ENCODE results near the gene ZDHHC17.

The ZDHHC17 gene

DNA sequence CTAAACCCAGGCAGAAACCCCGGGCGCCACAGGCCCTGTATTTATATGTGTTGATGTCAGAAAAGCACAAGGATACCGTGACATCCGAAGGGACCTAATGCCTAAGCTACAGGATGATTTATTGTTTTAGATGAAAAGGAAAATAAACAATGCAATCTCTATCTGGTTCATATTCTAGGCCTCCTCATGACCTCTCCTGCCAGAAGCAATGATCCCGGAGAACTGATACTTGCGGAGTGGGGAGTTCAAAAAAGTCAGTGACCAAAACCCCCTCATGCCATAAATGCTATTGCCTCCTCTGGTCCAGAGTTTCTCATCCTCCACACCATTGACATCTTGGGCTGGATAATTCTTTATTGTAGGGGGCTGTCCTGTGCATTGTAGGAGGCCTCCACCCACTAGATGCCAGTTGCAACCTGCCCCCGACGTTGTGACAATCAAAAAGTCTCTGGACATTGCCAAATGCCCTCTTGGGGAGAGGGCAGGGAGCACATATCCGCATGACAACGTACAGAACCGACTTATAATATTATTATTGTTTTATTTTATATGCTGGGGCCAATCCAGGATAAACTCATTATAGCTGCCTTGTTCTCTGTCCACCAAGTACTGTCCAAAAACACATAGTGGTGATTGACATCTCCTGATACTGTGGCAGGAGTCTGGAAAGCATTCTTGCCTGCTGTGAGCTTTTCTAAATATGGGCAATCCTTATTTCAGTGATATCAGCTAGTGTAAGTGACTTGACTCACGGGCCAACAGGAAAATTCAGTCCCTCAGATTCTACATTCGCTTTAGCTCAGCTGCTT lies 116.0 kb downstream of the ZDHHC17 start:
- no peak for DNase-seq

DNA sequence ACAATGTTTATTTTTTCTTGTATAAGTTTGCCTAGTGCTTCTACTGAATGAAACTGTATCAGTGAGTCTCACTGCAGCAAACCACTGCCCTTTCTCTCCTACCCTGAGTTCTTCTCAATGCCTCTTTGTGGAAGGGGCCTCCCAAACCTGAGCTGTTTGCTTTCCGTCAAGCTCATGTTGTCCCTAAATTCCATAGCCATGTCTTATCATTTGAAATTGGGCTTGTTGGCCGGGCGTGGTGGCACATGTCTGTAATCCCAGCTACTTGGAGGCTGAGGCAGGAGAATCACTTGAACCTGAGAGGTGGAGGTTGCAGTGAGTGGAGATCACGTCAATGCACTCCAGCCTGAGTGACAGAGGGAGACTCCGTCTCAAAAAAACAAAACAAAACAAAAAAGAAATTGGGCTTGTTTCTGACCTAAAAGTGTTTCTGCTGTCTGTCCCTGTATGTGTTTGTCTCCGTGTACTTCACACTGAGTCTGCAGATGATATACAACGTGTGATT lies 116.7 kb downstream of the ZDHHC17 start:
- DNase-seq: no peak

DNA sequence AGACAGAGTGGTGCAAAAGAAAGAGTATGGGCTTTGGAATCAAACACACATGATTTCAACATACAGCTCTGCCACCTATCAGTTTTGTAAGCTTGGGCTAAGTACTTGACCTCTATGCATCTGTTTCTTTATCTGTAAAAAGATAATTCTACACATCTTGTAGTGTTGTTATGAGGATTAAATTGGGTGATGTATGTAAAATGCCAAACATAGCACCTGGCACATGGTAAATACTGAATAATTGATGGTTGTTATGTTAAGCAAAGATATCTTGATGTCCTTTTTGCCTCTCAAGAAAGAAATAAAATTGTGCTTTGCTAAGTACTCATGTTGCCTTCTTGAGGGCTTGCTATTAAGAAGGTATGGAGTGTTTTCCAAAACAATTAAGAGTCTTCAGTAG lies 117.2 kb downstream of the ZDHHC17 start:
- no peak for DNase-seq

DNA sequence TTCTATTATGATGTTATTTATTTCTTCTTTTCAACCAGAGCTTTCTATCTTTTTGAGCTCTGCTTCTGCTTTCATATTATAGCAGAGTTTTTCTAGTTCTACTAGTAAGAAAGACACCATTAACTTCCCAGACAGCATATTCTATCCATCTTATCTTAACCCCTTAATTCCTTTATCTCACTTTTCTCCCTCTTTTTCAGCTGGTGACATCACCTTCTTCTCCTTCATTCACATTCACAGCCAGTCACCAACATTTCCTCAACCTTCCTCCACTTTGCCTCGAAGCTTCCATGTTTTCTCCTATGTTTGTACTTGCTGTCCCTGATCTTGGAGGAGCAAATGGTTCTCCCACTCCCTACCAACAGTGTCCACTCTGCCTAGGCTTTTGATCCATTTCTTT lies 118.5 kb downstream of the ZDHHC17 start:
- DNase-seq: no peak

DNA sequence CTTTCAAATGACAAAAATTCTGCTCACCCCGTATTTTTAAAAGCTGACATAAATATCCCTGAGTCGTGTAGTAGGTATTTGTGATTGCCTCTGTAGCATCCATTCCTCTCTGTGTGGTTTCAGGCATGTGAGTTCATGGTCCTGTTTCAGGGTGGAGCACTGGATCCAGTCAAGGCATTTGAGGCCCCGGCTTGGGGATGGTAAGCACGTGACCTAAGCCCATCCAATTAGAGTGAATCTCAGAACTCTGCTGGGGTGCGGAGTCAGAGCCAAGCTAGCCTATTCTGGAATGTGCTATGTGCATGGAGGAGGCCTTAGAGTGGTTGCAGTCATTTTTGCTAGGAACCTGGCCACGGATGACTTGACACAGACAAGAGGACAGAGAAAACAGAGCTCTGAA lies 119.2 kb downstream of the ZDHHC17 start:
- DNase-seq: no peak

DNA sequence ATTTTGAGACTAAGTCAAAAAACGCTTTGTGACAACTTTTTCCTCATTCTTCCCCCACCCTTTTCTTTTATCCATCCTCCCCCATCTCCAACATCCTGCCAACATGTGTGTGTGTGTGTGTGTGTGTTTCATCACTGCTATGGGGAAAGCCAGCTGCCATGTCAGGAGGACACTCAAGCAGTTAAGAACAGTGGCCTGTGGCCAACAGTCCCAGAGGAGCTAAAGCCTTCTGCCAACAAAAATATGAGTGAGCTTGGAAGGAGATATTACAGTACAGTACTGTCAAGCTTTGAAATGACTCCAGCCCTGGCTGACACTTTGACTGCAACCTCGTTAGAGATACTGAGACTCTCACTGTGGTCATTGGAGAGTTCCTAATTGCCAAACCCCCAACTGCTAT lies 119.9 kb downstream of the ZDHHC17 start:
- no peak for DNase-seq

DNA sequence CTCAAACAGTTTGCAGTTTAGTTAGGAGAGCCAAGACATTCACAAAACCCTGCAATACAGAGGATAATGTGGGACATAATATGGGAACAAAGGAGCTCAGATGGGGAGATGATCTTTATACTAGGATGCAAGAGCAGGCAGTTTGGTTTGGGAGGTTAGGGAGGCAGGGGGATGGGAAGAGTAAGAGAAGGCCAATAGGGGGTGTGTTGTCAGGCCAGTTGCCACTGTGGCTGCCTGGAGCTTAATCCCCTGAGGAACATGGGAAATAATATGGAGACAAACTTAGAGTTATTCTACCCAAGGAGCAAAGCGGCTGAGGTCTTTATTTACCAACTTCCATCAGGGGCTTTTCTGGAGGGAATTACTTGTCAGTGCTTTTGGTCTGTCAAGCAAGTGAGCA lies 124.9 kb downstream of the ZDHHC17 start:
- no peak for DNase-seq

DNA sequence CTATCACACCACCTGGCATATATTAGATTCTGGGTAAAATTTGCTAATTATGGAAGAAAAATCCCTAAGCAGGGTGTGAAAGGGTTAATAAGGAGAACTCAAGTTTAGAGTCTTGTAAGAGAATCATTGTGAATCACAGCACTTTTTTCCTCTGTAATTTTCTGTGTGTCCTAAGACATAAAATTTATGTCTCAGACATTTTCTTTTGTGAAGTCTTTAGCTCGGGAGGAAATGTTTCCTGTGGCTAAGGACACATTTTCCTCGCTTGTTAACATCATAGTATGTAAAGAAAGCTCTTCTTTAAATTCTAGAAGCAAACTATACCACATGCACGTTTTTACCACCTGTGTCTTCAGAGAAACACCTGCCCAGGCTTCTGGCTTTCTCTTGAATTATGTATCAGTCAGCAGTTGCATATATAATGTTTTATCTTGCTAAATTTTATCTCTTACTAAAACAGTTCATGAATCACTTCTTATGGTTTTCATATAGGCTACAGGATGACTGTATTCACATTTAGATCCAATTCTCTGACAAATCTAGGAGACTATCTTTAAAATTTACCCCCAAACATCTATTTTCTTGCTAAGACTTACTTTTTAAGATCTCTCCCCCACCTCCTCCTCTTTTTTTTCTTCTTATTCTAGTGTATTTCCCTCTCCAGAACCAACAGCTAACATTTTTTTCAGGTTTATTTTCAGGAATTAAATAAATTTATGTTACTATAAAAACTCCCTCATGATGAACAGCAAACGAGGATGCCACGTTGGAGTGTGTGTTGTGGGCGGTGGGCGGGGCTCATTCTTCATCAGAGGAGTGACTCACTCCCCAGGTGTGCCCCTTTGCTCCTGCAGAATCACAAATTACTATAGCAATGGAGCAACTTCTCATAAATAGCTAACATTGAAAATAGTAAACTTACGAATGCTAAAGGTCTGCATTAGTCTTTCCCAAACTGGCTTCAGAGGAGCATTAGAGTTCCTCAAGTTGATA lies 126.5 kb downstream of the ZDHHC17 start:
- no peak for DNase-seq

DNA sequence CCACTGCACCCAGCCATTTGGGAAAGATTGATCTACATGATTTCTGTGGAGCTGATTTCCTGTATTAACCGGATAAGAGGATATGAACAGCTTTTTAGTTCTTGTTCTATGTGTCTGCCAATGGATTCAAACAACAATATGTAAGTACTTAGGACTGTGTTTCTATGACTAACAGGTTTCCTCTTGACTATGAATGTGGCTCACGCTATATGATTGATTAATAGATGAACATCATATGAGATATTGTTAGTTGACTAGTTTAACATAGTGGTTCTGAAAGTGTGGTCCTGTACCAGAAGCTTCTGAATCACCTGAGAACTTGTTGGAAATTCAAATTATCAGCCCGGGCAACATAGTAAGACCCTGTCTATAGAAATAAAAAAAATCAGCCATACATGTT lies 127.7 kb downstream of the ZDHHC17 start:
- DNase-seq: no peak

DNA sequence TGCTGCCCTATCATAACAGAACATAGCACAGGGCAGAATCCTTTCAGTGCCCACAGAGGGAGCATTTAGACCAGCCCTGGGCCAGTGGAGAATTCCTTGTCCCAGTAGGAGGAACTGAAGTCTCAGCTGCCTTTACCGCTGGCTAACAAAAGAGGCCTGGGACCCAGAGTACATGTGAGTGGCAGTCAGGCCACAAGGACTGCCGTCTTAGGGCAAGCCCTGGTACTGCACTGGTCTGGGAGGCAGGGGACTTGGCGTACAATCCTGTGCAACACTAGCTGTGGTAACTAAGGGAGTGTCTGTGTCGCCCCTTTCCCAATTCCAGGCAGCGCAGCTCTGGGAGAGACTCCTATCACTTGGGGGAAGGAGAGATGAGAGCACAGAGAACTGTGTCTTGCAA lies 131.9 kb downstream of the ZDHHC17 start:
- DNase-seq: no peak

DNA sequence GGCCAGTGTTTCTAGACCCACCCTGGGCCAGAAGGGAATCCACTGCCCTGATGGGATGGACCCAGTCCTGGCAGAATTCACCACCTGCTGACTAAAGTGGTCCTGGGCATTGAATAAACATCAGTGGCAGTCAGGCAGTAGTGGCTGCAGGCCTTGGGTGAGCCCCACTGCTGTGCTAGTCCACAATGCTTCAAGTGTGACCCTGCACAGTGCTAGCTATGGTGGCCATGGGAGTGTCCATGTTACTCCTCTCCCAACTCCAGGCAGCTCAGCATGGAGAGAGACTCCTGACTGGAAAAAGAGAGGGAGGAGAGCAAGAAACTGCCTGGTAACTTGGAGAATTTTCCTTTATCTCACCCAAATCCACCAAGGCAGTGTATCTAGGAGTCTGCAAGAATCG lies 132.4 kb downstream of the ZDHHC17 start:
- no peak for DNase-seq

DNA sequence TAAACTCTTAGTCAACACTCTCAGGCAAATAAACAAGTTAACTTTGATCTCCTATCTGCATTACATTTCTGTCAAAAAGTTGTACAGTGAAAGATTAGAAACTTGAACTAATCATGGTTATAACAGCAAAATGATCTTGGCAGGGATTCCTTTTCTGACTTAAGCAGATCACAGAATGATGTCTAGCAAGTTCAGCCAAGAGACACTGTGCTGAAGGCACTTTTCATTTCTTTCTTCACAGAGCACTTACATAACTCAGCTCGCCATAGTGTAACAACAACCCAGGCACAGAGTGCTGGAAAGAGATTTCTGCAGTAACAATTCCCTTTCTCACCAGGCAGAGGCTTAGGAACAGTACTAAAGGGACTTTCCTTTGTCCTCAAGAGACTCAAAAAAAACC lies 134.5 kb downstream of the ZDHHC17 start:
- no peak for DNase-seq

DNA sequence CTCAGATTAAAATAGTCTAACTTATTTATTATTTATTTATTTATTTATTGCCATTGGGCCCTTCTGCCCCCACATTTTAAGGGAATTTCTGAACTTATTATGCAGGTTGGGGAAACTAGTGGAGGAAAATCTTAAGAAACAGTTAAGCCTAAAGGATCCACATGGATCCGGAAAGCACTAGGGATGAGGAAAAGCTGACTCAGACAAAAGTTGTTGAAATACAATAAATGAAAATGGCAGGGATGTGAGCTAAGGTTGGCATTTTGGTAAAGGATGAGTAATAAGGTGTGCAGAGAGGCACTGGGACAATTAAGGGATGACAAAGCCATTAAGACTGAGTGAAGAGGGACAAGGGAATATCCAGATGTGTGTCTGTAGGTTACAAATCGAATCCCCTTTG lies 135.6 kb downstream of the ZDHHC17 start:
- DNase-seq: no peak

DNA sequence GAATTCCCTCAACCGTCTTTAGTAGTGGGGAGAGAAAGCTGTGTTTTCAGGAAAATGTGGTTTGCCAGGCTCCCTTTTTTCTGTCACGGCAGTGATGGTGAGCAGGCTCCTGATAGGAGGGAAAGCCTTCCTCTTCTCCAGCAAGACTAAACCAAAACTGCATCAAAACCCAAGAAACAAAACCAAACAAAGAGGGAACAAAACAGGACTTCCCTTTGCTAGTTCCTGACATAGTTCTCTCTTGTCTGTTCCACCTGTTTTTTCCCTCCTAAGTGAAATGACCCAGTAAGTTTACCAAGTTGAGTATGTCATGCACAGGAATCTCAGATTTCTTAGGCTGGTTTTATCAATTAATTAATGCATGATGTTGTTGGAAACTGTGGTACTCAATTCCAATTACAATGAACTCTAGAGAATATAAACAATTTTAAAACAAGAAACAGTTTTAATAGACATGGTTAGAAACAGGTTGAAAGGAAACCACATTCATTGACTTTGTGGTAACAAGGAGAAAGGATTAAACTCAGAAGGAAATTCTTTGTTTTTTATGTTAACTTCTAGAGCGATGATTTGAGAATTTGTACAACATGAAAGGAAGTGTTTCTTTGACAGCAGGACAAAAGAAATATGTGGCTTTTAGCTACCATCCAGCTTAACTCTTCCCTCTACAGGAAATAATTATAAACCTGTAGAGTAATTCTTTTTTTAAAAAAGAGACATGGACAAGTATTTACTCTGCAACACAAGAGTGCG lies 137.9 kb downstream of the ZDHHC17 start:
- DNase-seq: no peak
